GM18868 (cell line): ENCODE results near the gene SLC44A5.

Source experiments
- ATAC-seq: cut with Tn5 transposase; IDR thresholded peaks from one replicate; pipeline ENCODE4 v1.9.1; 2021; ENCODE audit warnings: mild to moderate bottlenecking, moderate library complexity; ENCODE audit not compliant: unreplicated experiment

SLC44A5 gene

GRCh38 chr1:75589637-75590036 lies 21.3 kb downstream of the SLC44A5 start:
- ATAC-seq: no peak

GRCh38 chr1:75588779-75589475 lies 22.0 kb downstream of the SLC44A5 start:
- no peak for ATAC-seq

- ATAC-seq: no peak
Measured at GRCh38 chr1:75587692-75588091, 23.2 kb downstream of the SLC44A5 start.

- peak; percentile 20 for ATAC-seq
Measured at GRCh38 chr1:75583282-75583681, 27.6 kb downstream of the SLC44A5 start.

GRCh38 chr1:75582725-75583261 lies 28.1 kb downstream of the SLC44A5 start:
- ATAC-seq: no peak

GRCh38 chr1:75579046-75579445 lies 31.9 kb downstream of the SLC44A5 start:
- no peak for ATAC-seq

- ATAC-seq: no peak
Measured at GRCh38 chr1:75575837-75576236, 35.1 kb downstream of the SLC44A5 start.

- ATAC-seq: no peak
Measured at GRCh38 chr1:75567191-75567590, 43.7 kb downstream of the SLC44A5 start.

GRCh38 chr1:75559800-75560199 lies 51.1 kb downstream of the SLC44A5 start:
- ATAC-seq: no peak

GRCh38 chr1:75559136-75559535 lies 51.8 kb downstream of the SLC44A5 start:
- ATAC-seq: no peak

GRCh38 chr1:75554870-75555269 lies 56.0 kb downstream of the SLC44A5 start:
- ATAC-seq: no peak

GRCh38 chr1:75554181-75554580 lies 56.7 kb downstream of the SLC44A5 start:
- ATAC-seq: no peak

- no peak for ATAC-seq
Measured at GRCh38 chr1:75550559-75550958, 60.4 kb downstream of the SLC44A5 start.

GRCh38 chr1:75548721-75549480 lies 62.0 kb downstream of the SLC44A5 start:
- no peak for ATAC-seq

GRCh38 chr1:75543705-75544104 lies 67.2 kb downstream of the SLC44A5 start:
- ATAC-seq: no peak

- ATAC-seq: no peak
Measured at GRCh38 chr1:75542818-75543570, 67.9 kb downstream of the SLC44A5 start.

- no peak for ATAC-seq
Measured at GRCh38 chr1:75539230-75540116, 71.4 kb downstream of the SLC44A5 start.

GRCh38 chr1:75533085-75533484 lies 77.8 kb downstream of the SLC44A5 start:
- ATAC-seq: no peak

- ATAC-seq: no peak
Measured at GRCh38 chr1:75531570-75531969, 79.3 kb downstream of the SLC44A5 start.

- no peak for ATAC-seq
Measured at GRCh38 chr1:75529488-75529887, 81.4 kb downstream of the SLC44A5 start.
